CD8-positive, alpha-beta memory T cell (primary cell): ENCODE results near the gene MACROD2. TPM values are rescaled to one million over a fixed set of nuclear protein-coding genes. Genes with fewer than 3 reads are reported as not detected.

Experiments used
- CTCF ChIA-PET: fragments of 350-600 bp; sonication (Branson Sonifier 250); formaldehyde crosslinking; loops from one replicate; lab custom pipeline; 2021; ENCODE audit warnings: antibody characterized with exemption; lab: Charles Lee
- POLR2A ChIA-PET: fragments of 350-600 bp; sonication (Branson Sonifier 250); formaldehyde crosslinking; loops from one replicate; lab custom pipeline; 2021; ENCODE audit warnings: antibody characterized with exemption; lab: Charles Lee
- DNase-seq, 5 donors: peaks; one replicate each; pipeline versions ENCODE4 v3.0.0 to v3.0.0-alpha.2; 2020 to 2022; ENCODE audit warnings: mixed read lengths in 1 of 5
- H3K27ac ChIP-seq: one replicate; pipeline ENCODE4 v1.7.0; 2013; ENCODE audit warnings: low read depth, mild to moderate bottlenecking, low read length, moderate library complexity
- H3K27me3 ChIP-seq: 2 replicates; pipeline ENCODE4 v1.7.0; 2013; ENCODE audit warnings: low read length, mild to moderate bottlenecking; ENCODE audit not compliant: insufficient read depth, poor library complexity, severe bottlenecking
- H3K36me3 ChIP-seq: 2 replicates; pipeline ENCODE4 v1.7.0; 2013; ENCODE audit warnings: mild to moderate bottlenecking, low read length, moderate library complexity; ENCODE audit not compliant: insufficient read depth
- H3K4me1 ChIP-seq: 2 replicates; pipeline ENCODE4 v1.7.0; 2013; ENCODE audit warnings: mild to moderate bottlenecking, low read length, moderate library complexity; ENCODE audit not compliant: insufficient read depth
- H3K4me3 ChIP-seq: 2 replicates; pipeline ENCODE4 v1.7.0; 2013; ENCODE audit warnings: mild to moderate bottlenecking, low read length
- H3K9me3 ChIP-seq: 2 replicates; pipeline ENCODE4 v1.7.0; 2013; ENCODE audit warnings: mild to moderate bottlenecking, low read length
- H3K27ac Mint-ChIP-seq, 8 donors: one replicate each; pipeline ENCODE4 v1.8.0; 2020 to 2021; ENCODE audit warnings: mixed read lengths in 8 of 8, mild to moderate bottlenecking in 6 of 8, inconsistent platforms in 3 of 8, moderate library complexity in 3 of 8
- H3K27me3 Mint-ChIP-seq, 2 donors: one replicate each; pipeline ENCODE4 v1.8.0; 2020 to 2021; ENCODE audit warnings: mixed read lengths in 2 of 2, mild to moderate bottlenecking in 1 of 2, moderate library complexity in 1 of 2
- H3K36me3 Mint-ChIP-seq, 3 donors: one replicate each; pipeline ENCODE4 v1.8.0; 2020 to 2021; ENCODE audit warnings: mixed read lengths in 3 of 3, inconsistent platforms in 1 of 3, mild to moderate bottlenecking in 1 of 3
- H3K4me1 Mint-ChIP-seq, 3 donors: one replicate each; pipeline ENCODE4 v1.8.0; 2020 to 2021; ENCODE audit warnings: mixed read lengths in 3 of 3, inconsistent platforms in 1 of 3, mild to moderate bottlenecking in 1 of 3
- H3K4me3 Mint-ChIP-seq, 7 donors: one replicate each; pipeline ENCODE4 v1.8.0; 2020 to 2021; ENCODE audit warnings: mixed read lengths in 7 of 7, mild to moderate bottlenecking in 6 of 7, moderate library complexity in 4 of 7, inconsistent platforms in 2 of 7
- H3K9me3 Mint-ChIP-seq, 5 donors: one replicate each; pipeline ENCODE4 v1.8.0; 2020 to 2022; ENCODE audit warnings: mixed read lengths in 5 of 5, mild to moderate bottlenecking in 3 of 5, moderate library complexity in 2 of 5, inconsistent platforms in 1 of 5
- polyA plus RNA-seq: library from polyadenylated mRNA; unstranded; fragments of 300-500 nt; fragmentation: Illumina TruSeq; gene quantifications from one replicate; pipeline ENCODE4 v1.2.3, GENCODE V29; 2021
- total RNA-seq, 2 experiments: library from RNA; stranded (reverse); gene quantifications; one replicate each; pipeline ENCODE4 v1.2.3, GENCODE V29; 2021

Gene MACROD2
- total and polyA plus RNA-seq, 3 experiments from 2014 or later: not detected

- no peaks in the 10 kb centered on the region for H3K27me3 ChIP-seq
- Mint-ChIP-seq H3K4me1 (no peaks in the 10 kb centered on the region), H3K27ac (no peak overlapping the region), H3K27me3 (no peaks in the 10 kb centered on the region), H3K9me3 (peaks cover 3 to 12% (median 9%) of the 10 kb centered on the region in 5 donors), H3K36me3 (no peaks in the 10 kb centered on the region), H3K4me3 (no peak overlapping the region)
- H3K4me3 ChIP-seq: no peak overlapping the region
- H3K4me1 ChIP-seq: no peaks in the 10 kb centered on the region
- H3K27ac ChIP-seq: no peak overlapping the region
- no peaks in the 10 kb centered on the region for H3K36me3 ChIP-seq
- H3K9me3 ChIP-seq: no peaks in the 10 kb centered on the region
- CTCF ChIA-PET: no interaction called here
- DNase-seq: no peak
- POLR2A ChIA-PET: no interaction called here
These were observed 654.3 kb downstream of the MACROD2 start for GRCh38 chr20:14649662-14650061.

- peaks cover 4 to 34% (median 17%) of the 10 kb centered on the region in 5 donors for H3K9me3 Mint-ChIP-seq
These were observed 662.1 kb downstream of the MACROD2 start for GRCh38 chr20:14657266-14658005.

GRCh38 chr20:14664101-14664500, 668.8 kb downstream of the MACROD2 start:
- Histone ChIP-seq H3K27ac (no peak overlapping the region), H3K9me3 (no peaks in the 10 kb centered on the region), H3K27me3 (no peaks in the 10 kb centered on the region), H3K4me3 (no peak overlapping the region), H3K36me3 (no peaks in the 10 kb centered on the region), H3K4me1 (no peaks in the 10 kb centered on the region)
- Mint-ChIP-seq H3K36me3 (no peaks in the 10 kb centered on the region), H3K9me3 (peaks cover 0 to 34% (median 6%) of the 10 kb centered on the region in 5 donors), H3K4me3 (no peak overlapping the region), H3K4me1 (no peaks in the 10 kb centered on the region), H3K27me3 (no peaks in the 10 kb centered on the region), H3K27ac (no peak overlapping the region)
- CTCF ChIA-PET: no interaction called here
- POLR2A ChIA-PET: no interaction called here
- DNase-seq: no peak

More at GRCh38 chr20:14657266-14658005, 662.1 kb downstream of the MACROD2 start:
- no peaks in the 10 kb centered on the region for H3K9me3 ChIP-seq
- DNase-seq: no peak
- ChIA-PET CTCF (no interaction called here), POLR2A (no interaction called here)
- no peaks in the 10 kb centered on the region for H3K27me3 ChIP-seq
- no peak overlapping the region for H3K27ac ChIP-seq
- H3K4me1 ChIP-seq: no peaks in the 10 kb centered on the region
- H3K36me3 ChIP-seq: no peaks in the 10 kb centered on the region
- Mint-ChIP-seq H3K36me3 (no peaks in the 10 kb centered on the region), H3K27ac (no peak overlapping the region), H3K27me3 (no peaks in the 10 kb centered on the region), H3K4me1 (no peaks in the 10 kb centered on the region), H3K4me3 (no peak overlapping the region)
- no peak overlapping the region for H3K4me3 ChIP-seq

DNA sequence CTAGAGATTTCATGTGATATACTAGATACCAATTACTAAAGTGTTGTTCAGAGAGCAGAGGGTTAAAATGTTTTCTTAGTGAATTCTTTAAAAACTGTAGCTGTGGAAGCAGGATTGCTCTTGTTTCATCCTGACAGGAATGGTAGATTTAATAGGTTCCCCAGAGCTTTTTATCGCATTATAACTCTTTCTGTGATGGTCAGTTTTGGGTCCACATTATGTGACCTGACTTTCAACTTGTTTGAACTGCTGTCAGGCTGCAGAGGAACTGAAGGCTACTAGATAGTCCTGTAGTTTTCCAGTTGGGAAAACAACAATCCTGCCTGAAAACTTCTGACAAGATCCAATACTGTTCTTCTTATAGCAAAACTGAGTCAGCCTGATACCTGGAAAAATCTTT, 671.4 kb downstream of the MACROD2 start:
- CTCF ChIA-PET: no interaction called here
- Histone ChIP-seq H3K4me3 (no peak overlapping the region), H3K27me3 (no peaks in the 10 kb centered on the region), H3K36me3 (no peaks in the 10 kb centered on the region), H3K4me1 (no peaks in the 10 kb centered on the region), H3K27ac (no peak overlapping the region), H3K9me3 (no peaks in the 10 kb centered on the region)
- H3K4me1 Mint-ChIP-seq: no peaks in the 10 kb centered on the region
- no peak overlapping the region for H3K4me3 Mint-ChIP-seq
- no peaks in the 10 kb centered on the region for H3K36me3 Mint-ChIP-seq
- H3K27me3 Mint-ChIP-seq: no peaks in the 10 kb centered on the region
- POLR2A ChIA-PET: no interaction called here
- DNase-seq: no peak
- peaks cover 0 to 30% (median 10%) of the 10 kb centered on the region in 5 donors for H3K9me3 Mint-ChIP-seq
- no peak overlapping the region for H3K27ac Mint-ChIP-seq

GRCh38 chr20:14667226-14667625, 671.9 kb downstream of the MACROD2 start:
- Mint-ChIP-seq H3K4me1 (no peaks in the 10 kb centered on the region), H3K9me3 (peaks cover 0 to 25% (median 8%) of the 10 kb centered on the region in 5 donors), H3K27me3 (no peaks in the 10 kb centered on the region), H3K36me3 (no peaks in the 10 kb centered on the region), H3K4me3 (no peak overlapping the region), H3K27ac (no peak overlapping the region)
- Histone ChIP-seq H3K4me1 (no peaks in the 10 kb centered on the region), H3K9me3 (peaks cover 2% of the 10 kb centered on the region), H3K4me3 (no peak overlapping the region), H3K27me3 (no peaks in the 10 kb centered on the region), H3K36me3 (no peaks in the 10 kb centered on the region), H3K27ac (no peak overlapping the region)
- ChIA-PET POLR2A (no interaction called here), CTCF (no interaction called here)
- DNase-seq: no peak

DNA sequence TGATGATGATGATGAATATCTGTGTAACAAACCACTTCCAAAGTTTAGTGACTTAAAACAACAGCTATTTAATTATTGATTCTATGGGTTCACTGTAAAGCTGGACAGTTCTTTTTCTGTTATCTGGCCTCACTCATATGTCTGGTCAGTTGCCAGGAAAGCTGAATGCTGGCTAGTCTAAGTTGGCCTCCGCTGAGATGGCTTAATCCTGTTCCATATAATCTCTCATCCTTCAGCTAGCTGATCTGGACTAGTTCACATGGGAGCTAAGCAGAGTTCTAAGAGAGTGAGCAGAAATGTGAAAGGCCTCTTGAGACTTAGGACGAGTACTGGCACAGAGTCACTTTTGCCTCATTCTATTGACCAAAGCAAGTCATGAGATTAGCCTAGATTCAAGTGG, 676.8 kb downstream of the MACROD2 start:
- ChIA-PET CTCF (no interaction called here), POLR2A (no interaction called here)
- H3K4me1 ChIP-seq: no peaks in the 10 kb centered on the region
- Mint-ChIP-seq H3K4me3 (no peak overlapping the region), H3K27me3 (peaks cover 0 to 3% of the 10 kb centered on the region in 2 donors), H3K9me3 (peaks cover 2 to 21% (median 8%) of the 10 kb centered on the region in 5 donors), H3K36me3 (no peaks in the 10 kb centered on the region), H3K27ac (no peak overlapping the region), H3K4me1 (no peaks in the 10 kb centered on the region)
- no peaks in the 10 kb centered on the region for H3K36me3 ChIP-seq
- no peaks in the 10 kb centered on the region for H3K27me3 ChIP-seq
- DNase-seq: no peak
- no peak overlapping the region for H3K4me3 ChIP-seq
- no peak overlapping the region for H3K27ac ChIP-seq
- H3K9me3 ChIP-seq: peaks cover 3% of the 10 kb centered on the region

- no peaks in the 10 kb centered on the region for H3K36me3 Mint-ChIP-seq
- H3K36me3 ChIP-seq: no peaks in the 10 kb centered on the region
- H3K4me1 Mint-ChIP-seq: no peaks in the 10 kb centered on the region
- H3K4me3 ChIP-seq: no peak overlapping the region
- ChIA-PET CTCF (no interaction called here), POLR2A (no interaction called here)
- no peak overlapping the region for H3K4me3 Mint-ChIP-seq
- H3K4me1 ChIP-seq: no peaks in the 10 kb centered on the region
- H3K27me3 ChIP-seq: no peaks in the 10 kb centered on the region
- H3K27ac Mint-ChIP-seq: no peak overlapping the region
- H3K27ac ChIP-seq: no peak overlapping the region
- H3K27me3 Mint-ChIP-seq: peaks cover 0 to 3% of the 10 kb centered on the region in 2 donors
- H3K9me3 ChIP-seq: peaks cover 3% of the 10 kb centered on the region
- no peak for DNase-seq
- peaks cover 2 to 17% (median 8%) of the 10 kb centered on the region in 5 donors for H3K9me3 Mint-ChIP-seq
These were observed 677.8 kb downstream of the MACROD2 start for GRCh38 chr20:14673164-14673563.

GRCh38 chr20:14677455-14677854, 682.1 kb downstream of the MACROD2 start:
- Histone ChIP-seq H3K9me3 (no peaks in the 10 kb centered on the region), H3K4me3 (no peak overlapping the region), H3K27me3 (no peaks in the 10 kb centered on the region), H3K4me1 (no peaks in the 10 kb centered on the region), H3K36me3 (no peaks in the 10 kb centered on the region), H3K27ac (no peak overlapping the region)
- Mint-ChIP-seq H3K27ac (no peak overlapping the region), H3K9me3 (peaks cover 2 to 24% (median 8%) of the 10 kb centered on the region in 5 donors), H3K4me3 (no peak overlapping the region), H3K36me3 (no peaks in the 10 kb centered on the region), H3K4me1 (no peaks in the 10 kb centered on the region), H3K27me3 (peaks cover 0 to 3% of the 10 kb centered on the region in 2 donors)
- CTCF ChIA-PET: no interaction called here
- POLR2A ChIA-PET: no interaction called here
- no peak for DNase-seq
